Activated T-cell treated with anti-CD3 and anti-CD28 coated beads for 48 hours (primary cell): ENCODE data around the gene SLC4A9.
"Not testable (repeated sequence)": the region's sequence is repeated elsewhere in the genome, so short reads cannot be mapped to it uniquely, and the experiment has no call there.

ENCODE experiments used
- DNase-seq: peaks from one replicate; pipeline ENCODE4 v3.0.0-alpha.2; 2020; ENCODE audit warnings: low read depth

SLC4A9 gene

GRCh38 chr5:140401362-140402257, 41.6 kb downstream of the SLC4A9 start, which contains the start of gene ANKHD1:
Gene ANKHD1, plus strand, starts transcription at chr5:140401833. Its CDS starts 135 bp downstream, at chr5:140401968.
- peak; percentile 94 for DNase-seq

- peak; percentile 51 for DNase-seq
Measured at GRCh38 chr5:140402258-140403074, 42.5 kb downstream of the SLC4A9 start.

- DNase-seq, result no peak
Measured at GRCh38 chr5:140403613-140404012, 43.6 kb downstream of the SLC4A9 start.

- no peak for DNase-seq
Measured at GRCh38 chr5:140408750-140409241, 48.8 kb downstream of the SLC4A9 start.

GRCh38 chr5:140413230-140413629, 53.2 kb downstream of the SLC4A9 start:
- DNase-seq, result no peak

GRCh38 chr5:140417235-140417634, 57.2 kb downstream of the SLC4A9 start:
- no peak for DNase-seq

GRCh38 chr5:140418862-140419520, 59.0 kb downstream of the SLC4A9 start:
- no peak for DNase-seq

GRCh38 chr5:140420226-140420570, 60.2 kb downstream of the SLC4A9 start:
- no peak for DNase-seq

- DNase-seq, result no peak
Measured at GRCh38 chr5:140420665-140421361, 60.8 kb downstream of the SLC4A9 start.

GRCh38 chr5:140421375-140421774, 61.4 kb downstream of the SLC4A9 start:
- DNase-seq, result not testable (repeated sequence)

GRCh38 chr5:140423609-140424008, 63.6 kb downstream of the SLC4A9 start:
- no peak for DNase-seq

- no peak for DNase-seq
Measured at GRCh38 chr5:140424135-140424534, 64.1 kb downstream of the SLC4A9 start.
